ENCODE results near the gene NTSR2.

Gene NTSR2

DNA sequence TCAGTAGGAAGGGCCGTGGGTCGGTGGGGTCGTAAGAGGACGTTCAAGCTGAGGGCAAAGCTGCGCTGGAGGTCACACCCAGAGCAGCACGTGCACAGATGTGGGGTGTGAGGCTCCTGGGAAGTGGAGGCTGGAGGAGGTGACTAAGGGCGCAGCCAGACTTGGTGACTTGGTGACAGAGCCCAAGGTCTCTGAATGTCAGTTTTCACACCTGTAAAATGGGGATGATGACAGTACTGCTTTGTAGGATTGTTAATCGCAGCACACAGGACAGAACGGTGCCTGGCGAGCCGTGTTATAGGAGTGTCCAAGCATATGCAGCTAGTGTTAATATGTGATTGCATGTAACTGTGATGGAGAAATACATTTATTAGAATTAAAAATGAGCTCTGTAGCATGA lies 40.8 kb downstream of the NTSR2 start:
- no peak for DNase-seq (ENCODE audit: low read depth in 2 of 2)

DNA sequence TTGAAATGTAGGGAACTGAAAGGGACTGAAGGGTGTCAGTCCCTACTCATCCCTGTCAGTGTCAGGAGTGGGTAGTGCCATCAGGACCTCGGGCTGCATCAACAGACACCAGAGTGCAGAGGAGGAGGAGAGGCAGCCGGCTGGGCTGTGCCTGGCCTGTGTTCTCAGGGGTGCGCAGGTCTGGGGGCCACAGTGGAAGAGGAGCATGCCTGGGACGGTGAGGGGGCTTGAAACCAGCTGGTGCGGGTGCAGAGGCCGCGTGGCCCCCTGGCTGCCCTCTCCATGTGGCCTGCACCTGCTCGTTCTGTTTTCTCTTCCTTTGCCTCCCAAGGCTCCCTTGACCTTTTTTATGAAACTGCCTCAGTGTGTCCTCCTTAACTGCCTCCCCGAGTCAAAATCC lies 41.3 kb downstream of the NTSR2 start:
- no peak for DNase-seq (ENCODE audit: low read depth in 2 of 2)

DNA sequence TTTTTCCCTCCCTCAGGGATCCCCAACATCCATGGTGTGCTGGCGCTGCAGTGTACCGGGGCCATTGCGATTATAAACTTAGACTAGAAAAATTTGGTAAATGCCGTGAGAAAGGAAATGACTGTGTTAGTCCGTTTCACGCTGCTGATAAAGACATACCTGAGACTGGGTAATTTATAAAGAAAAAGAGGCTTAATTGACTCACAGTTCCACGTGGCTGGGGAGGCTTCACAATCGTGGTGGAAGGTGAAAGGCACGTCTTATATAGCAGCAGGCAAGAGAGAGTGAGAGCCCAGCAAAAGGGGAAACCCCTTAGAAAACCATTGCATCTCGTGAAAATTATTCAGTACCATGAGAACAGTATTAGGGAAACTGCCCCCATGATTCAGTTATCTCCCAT lies 44.3 kb downstream of the NTSR2 start:
- DNase-seq (ENCODE audit: low read depth in 2 of 2) = no peak

DNA sequence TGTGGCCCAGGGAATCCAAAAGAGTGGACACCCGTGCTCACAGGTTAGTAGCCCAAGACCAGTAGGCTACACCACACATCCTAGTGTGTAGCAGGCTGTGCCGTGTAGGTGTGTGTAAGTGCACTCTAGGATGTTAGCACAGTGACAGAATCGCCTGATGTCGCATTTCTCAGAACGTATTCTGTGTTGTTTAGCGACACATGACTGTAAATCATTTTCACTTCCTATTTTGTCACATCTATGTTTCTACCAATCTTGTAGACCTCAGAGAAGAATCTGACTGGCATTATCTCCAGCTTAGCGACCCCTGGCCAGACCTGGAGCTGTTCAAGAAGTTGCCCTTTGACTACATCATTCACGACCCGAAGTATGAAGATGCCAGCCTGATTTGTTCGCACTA lies 45.1 kb downstream of the NTSR2 start:
- DNase-seq (ENCODE audit: low read depth in 2 of 2) = no peak

DNA sequence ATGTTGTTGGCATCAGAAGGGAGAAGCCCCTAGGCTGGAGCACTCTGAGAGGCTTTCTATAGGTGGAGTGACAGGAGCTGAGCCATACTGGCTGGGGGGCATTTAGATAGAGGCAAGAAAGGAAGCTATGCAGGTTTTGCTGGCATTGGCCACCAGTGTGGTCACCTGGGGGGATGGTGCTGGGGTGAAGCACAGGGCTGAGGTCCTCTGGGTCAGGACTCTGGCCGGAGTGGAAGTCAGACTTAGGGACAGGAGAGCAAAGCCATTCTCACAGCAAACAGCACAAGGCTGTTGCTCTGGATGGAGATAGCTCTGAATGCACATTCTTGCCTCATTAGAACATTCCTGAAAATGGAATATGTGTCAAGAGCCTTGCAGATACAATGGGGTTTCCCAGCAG lies 47.4 kb downstream of the NTSR2 start:
- DNase-seq (ENCODE audit: low read depth in 2 of 2) = no peak

DNA sequence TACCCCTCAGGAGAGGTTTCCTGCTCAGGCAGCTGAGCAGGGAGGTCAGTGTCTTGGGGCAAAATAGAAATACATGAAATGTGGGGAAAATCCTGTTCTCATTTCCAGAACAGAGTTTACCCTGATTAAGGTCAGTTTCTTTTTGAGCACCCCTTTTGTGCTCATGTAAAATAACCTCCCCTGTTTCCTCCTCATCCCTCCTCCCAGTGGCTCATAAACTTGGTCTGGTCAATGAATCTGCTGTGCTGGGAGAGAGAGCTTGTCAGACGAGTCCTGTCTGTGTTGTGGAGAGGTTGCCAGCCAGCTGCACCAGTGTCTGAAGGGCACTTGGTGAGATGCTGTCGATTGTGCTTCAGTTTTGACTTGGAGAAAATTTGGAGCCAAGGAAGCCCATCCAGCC lies 48.6 kb downstream of the NTSR2 start:
- DNase-seq (ENCODE audit: low read depth in 2 of 2) = no peak

DNA sequence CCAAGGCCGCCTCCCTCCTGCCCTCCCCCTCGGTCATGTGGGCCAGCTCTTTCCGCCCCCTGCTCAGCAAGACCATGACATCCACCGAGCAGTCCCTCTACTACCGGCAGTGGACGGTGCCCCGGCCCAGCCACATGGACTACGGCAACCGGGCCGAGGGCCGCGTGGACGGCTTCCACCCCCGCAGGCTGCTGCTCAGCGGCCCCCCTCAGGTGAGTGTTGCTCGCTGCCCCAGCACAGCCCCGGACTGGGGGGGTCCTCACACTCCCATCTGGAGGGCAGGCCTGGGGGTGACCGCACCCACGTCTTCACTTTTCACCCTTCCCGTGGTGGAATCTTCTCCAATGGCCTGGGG lies 51.3 kb downstream of the NTSR2 start:
- no peak for DNase-seq (ENCODE audit: low read depth in 2 of 2)

DNA sequence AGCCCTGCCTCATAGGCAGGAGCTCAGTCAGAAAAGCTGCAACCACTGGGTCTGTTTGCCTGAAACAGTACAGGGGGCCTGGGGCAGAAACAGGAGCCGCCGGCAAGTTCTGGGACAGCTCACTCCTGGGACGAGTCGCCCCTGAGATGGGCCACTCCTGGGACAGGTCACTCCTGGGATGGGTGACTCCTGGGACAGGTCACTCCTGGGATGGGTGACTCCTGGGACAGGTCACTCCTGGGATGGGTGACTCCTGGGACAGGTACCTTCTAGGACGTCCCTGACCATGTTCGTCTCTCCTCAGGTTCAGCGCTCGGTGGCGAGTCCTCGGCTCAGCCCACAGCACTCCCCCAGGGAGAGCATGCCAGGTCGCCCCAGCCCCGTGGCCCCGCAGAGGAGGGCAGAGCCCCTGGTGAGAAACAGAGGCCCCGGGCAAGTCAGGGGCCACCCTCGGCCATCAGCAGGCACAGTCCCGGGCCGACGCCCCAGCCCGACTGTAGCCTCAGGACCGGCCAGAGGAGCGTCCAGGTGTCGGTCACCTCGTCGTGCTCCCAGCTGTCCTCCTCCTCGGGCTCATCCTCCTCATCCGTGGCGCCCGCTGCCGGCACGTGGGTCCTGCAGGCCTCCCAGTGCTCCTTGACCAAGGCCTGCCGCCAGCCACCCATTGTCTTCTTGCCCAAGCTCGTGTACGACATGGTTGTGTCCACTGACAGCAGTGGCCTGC lies 51.8 kb downstream of the NTSR2 start:
- DNase-seq (ENCODE audit: low read depth in 2 of 2) = no peak

DNA sequence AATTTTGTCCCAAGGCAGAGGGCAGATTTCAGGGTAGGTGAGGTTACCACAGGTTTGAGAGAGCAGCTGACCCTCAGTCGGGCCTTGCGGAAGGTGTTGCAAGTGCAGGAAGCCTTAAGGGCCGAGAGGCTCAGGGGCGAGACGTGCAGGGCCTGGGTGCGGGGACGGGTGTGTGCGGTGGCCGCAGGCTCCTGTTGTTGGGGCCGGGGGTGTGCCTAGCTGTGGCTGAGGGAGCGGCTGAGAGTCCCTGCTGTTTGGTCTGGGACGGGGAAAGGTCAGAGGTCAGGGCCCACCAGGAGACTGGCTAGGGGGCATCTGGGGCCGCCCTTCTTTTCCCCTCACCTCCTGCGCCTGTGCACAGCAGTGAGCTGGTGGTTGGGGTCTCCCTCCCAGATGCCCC lies 52.5 kb downstream of the NTSR2 start:
- no peak for DNase-seq (ENCODE audit: low read depth in 2 of 2)

DNA sequence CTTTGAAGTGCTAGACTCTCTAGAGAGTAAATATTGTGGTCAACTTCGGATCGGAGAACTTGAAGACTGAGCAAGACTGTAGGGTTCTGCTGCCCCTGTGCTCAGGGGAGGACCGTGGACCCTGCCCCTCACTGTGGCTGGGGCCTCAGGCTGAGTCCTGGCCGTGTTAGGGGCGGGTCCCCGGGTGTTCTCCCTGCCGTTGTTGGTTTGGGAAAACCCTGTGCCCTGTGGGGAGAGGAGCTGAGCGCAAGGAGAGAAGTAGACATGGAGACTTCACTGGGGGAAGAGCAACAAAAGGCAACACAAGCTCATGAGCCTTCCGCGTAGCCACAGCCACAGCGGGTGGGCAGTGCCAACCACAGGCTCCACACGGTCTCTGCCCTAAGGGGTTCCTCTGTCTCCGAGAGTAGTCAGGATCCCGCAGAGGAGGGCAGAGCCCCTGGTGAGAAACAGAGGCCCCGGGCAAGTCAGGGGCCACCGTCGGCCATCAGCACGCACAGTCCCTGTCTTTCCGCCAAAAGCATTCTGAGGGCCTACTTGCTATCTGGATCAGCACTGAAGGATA lies 53.1 kb downstream of the NTSR2 start:
- DNase-seq (ENCODE audit: low read depth in 2 of 2) = no peak

DNA sequence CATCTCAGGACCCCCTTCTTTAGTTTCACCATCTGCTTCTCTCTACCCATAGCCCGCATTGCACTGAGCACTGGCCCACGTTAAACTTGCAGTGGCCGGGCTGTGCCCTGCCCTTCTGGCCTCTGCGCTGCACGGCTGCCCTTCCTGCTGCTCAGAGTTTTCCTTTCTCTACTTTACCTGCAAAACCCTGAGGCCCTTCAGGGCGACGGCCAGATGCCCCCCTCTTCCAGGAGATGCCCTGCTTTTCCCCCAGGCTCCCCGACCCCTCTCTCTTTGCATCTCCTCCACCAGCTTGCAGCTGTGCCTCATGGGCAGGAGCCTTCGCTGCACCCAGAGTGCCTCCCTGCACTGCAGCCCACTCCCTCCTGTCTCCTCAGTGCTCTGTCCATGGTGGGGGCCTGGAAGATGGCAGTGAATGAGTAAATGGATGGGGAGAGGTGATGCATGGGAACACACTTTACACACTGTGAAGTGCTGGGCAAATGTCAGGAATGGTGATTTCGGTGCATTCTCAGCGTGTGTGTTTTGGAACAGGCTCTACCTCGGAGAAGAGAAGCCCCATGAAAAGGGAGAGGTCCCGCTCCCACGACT lies 53.8 kb downstream of the NTSR2 start:
- no peak for DNase-seq (ENCODE audit: low read depth in 2 of 2)

DNA sequence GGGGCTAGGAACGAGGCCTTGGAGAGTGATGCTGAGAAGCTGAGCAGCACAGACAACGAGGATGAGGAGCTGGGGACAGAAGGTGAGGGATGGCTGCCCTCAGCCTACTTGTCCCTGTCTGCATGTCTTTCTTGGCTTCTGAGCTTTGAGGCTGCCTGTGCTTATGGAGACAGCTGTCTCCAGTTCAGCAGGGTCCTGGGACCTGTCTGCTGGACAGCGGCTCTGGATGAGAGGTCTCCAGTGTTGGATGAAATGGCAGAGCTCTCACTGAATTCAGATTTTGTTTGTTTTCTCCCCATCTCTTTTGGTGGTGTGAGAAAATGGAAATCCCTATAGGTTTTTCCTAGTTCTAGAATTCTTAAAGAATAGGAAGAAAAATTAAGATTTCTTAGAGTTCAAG lies 54.8 kb downstream of the NTSR2 start:
- DNase-seq (ENCODE audit: low read depth in 2 of 2) = no peak

DNA sequence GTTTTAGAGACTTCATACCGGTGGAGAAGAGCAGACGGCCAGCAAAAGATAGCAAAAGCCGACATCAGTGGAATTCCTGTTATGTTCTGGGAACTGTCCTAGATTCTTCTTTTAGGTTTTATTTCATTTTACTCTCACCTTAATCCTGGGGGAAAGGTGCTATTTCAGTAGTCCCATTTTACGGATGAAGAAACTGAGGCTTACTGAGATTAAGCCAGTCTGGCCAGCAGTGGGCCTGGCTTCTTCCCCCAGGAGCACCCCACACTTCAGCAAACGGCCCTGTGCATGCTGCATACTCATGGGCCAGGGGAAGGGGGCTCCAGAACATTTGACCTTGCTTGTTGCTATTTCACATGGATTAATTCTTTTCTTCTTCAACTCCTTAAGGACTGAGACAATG lies 56.7 kb downstream of the NTSR2 start:
- no peak for DNase-seq (ENCODE audit: low read depth in 2 of 2)

DNA sequence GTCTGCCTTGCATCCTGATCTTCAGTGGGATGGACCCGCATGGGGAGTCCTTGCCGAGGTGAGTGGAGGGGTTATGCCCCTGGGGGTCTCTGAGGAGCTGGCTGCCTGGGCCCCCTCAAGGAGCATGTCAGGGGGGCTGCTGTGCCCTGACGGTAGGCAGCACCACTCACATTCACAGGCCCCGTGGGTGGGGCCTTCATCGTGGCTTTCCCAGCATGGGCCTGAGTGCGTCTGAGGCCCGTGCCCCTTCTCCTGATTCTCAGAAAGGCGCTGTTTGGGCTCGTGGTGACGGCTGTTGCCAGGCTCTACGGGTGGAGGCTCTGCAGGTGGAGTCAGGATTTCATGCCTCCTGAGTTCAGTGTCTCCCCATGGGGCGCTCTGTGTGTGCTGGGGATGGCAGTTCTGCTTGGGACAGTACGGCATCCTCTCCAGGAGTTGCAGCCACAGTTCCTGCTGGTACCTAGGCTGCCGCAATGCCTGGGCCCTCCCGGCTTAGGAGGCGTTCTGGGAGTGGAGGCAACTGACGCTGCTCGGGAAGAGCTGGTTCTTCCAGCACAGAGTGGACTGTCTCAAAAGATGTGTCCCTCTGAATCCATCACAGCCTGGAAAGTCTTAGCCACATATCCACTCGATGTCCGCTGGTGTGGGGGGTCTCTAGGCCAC lies 57.3 kb downstream of the NTSR2 start:
- no peak for DNase-seq (ENCODE audit: low read depth in 2 of 2)

DNA sequence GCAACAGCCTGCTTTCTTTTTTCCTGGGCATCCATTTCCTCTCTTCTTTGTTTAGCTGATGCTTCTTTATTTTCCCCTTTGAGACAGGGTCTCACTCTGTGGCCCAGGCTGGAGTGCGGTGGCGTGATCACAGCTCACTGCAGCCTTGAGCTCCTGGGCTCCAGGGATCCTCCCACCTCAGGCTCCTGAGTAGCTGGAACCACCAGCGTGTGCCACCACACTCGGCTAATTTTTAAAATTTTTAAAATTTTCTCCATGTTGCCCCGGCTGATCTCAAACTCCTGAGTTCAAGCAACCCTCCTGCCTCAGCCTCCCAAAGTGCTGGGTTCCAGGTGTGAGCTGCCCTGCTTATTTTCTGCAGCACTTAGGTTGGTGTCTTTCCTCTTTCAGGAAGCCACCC lies 58.7 kb downstream of the NTSR2 start:
- no peak for DNase-seq (ENCODE audit: low read depth in 2 of 2)

DNA sequence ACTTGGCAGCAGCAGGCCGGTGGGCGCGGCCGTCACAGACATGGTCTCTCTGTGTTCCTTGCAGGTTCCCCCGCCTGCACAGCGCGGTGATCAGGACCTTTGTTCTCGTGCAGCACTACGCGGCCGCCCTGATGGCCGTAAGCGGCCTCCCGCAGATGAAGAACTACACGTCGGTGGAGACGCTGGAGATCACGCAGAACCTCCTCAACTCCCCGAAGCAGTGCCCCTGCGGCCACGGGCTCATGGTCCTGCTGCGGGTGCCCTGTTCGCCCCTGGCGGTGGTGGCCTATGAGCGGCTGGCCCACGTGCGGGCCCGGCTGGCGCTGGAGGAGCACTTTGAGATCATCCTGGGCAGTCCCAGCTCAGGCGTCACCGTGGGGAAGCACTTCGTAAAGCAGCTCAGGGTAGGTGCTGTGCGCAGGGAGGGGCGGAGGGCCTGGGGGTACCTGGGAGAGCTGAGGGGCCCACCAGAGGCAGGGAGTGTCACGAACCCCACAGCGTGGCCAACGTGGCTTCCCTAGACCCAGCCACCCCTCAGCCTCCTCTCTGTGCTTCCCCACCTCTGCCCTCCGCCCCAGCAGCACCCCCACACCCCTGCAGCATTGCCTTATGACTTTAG lies 59.3 kb downstream of the NTSR2 start:
- DNase-seq (ENCODE audit: low read depth in 2 of 2) = no peak
